Breast epithelium (tissue), 4 donors: ENCODE results near the gene POU2F3. TPM values are rescaled to one million over a fixed set of nuclear protein-coding genes. Genes with fewer than 3 reads are reported as not detected.

Experiments used
- DNase-seq, 2 donors: peaks; one replicate each; pipeline ENCODE4 v3.0.0-alpha.2; 2019; ENCODE audit warnings: low spot score in 2 of 2
- H3K27ac ChIP-seq, 2 donors: fragments of 200-600 bp; sonication (generic) in 1 of 2; one replicate each; pipeline ENCODE4 v1.5.1; 2016 to 2019; ENCODE audit warnings: mild to moderate bottlenecking in 1 of 2
- H3K27me3 ChIP-seq, 2 donors: fragments of 200-600 bp; sonication (generic) in 1 of 2; one replicate each; pipeline versions ENCODE4 v1.5.1 to v1.6.0; 2017 to 2019; ENCODE audit warnings: control low read depth in 1 of 2, mild to moderate bottlenecking in 1 of 2
- H3K36me3 ChIP-seq: fragments of 200-600 bp; one replicate; pipeline ENCODE4 v1.5.1; 2019
- H3K4me1 ChIP-seq, 2 donors: fragments of 200-600 bp; sonication (generic); one replicate each; pipeline ENCODE4 v1.5.1; 2016 to 2019; ENCODE audit warnings: control low read depth in 1 of 2
- H3K4me3 ChIP-seq, 3 donors: fragments of 200-600 bp; sonication (generic); 1 replicate in 2 of 3; 2 replicates in 1 of 3; pipeline ENCODE4 v1.5.1; 2016 to 2019; ENCODE audit warnings: mild to moderate bottlenecking in 3 of 3, moderate library complexity in 2 of 3
- H3K9me3 ChIP-seq, 2 donors: fragments of 200-600 bp; sonication (generic) in 1 of 2; one replicate each; pipeline ENCODE4 v1.5.1; 2016 to 2019; ENCODE audit warnings: control low read depth in 1 of 2
- CTCF ChIP-seq, 3 donors: fragments of 450-650 bp; IDR thresholded peaks; one replicate each; pipeline ENCODE4 v1.5.1; 2016 to 2017; ENCODE audit warnings: antibody characterized with exemption in 3 of 3, mild to moderate bottlenecking in 3 of 3, moderate library complexity in 3 of 3
- POLR2A ChIP-seq: fragments of 450-650 bp; IDR thresholded peaks from one replicate; pipeline ENCODE4 v1.6.1; 2016; ENCODE audit warnings: antibody characterized with exemption, mild to moderate bottlenecking, moderate library complexity
- POLR2AphosphoS5 ChIP-seq, 3 donors: sonication (generic); formaldehyde crosslinking; IDR thresholded peaks; one replicate each; pipeline ENCODE4 v1.6.1; 2017; ENCODE audit warnings: antibody characterized with exemption in 3 of 3
- intact Hi-C: fragments of 100-400 bp; cut with DNase I; formaldehyde crosslinking; loops from one replicate; pipeline ENCODE4 v1.15.1; 2023; ENCODE audit warnings: low total_unique reads
- total RNA-seq, 3 donors: library from RNA; depleted of rRNA; stranded (reverse); fragments of >200 nt; gene quantifications; one replicate each; pipeline ENCODE4 v1.1.0, GENCODE V29; 2016

Gene POU2F3
- total RNA-seq, 3 donors from 2014 or later = 3.9 to 7.0 TPM; not detected in 1

GRCh38 chr11:120281143-120281795 lies 41.3 kb downstream of the POU2F3 start:
- Histone ChIP-seq H3K36me3 (no peaks in the 10 kb centered on the region), H3K27ac (peak overlapping the region; percentile 19 to 56), H3K27me3 (no peaks in the 10 kb centered on the region), H3K4me3 (no peak overlapping the region), H3K9me3 (no peaks in the 10 kb centered on the region), H3K4me1 (no peaks in the 10 kb centered on the region)
- no peak for TF ChIP-seq CTCF (IDR thresholded peaks at IDR 0.05)
- TF ChIP-seq POLR2A = no peak
- TF ChIP-seq POLR2AphosphoS5 (IDR thresholded peaks at IDR 0.05) = no peak
- intact Hi-C loops = no loop called here
- DNase-seq = no peak

GRCh38 chr11:120283124-120283523 lies 43.2 kb downstream of the POU2F3 start:
- DNase-seq = no peak
- H3K4me1 ChIP-seq = no peaks in the 10 kb centered on the region
- TF ChIP-seq POLR2AphosphoS5 (IDR thresholded peaks at IDR 0.05) (no peak), POLR2A (no peak), CTCF (IDR thresholded peaks at IDR 0.05) (no peak)
- H3K36me3 ChIP-seq = no peaks in the 10 kb centered on the region
- intact Hi-C loops = no loop called here
- H3K9me3 ChIP-seq = no peaks in the 10 kb centered on the region
- no peak overlapping the region for H3K4me3 ChIP-seq
- no peak overlapping the region for H3K27ac ChIP-seq
- no peaks in the 10 kb centered on the region for H3K27me3 ChIP-seq

- Histone ChIP-seq H3K36me3 (no peaks in the 10 kb centered on the region), H3K27me3 (no peaks in the 10 kb centered on the region), H3K27ac (no peak overlapping the region), H3K4me3 (no peak overlapping the region), H3K4me1 (no peaks in the 10 kb centered on the region), H3K9me3 (no peaks in the 10 kb centered on the region)
- intact Hi-C loops = no loop called here
- no peak for DNase-seq
- TF ChIP-seq POLR2A (no peak), POLR2AphosphoS5 (IDR thresholded peaks at IDR 0.05) (no peak), CTCF (IDR thresholded peaks at IDR 0.05) (no peak)
Observed at GRCh38 chr11:120284272-120284671, 44.3 kb downstream of the POU2F3 start.

GRCh38 chr11:120285256-120285655 lies 45.3 kb downstream of the POU2F3 start:
- Histone ChIP-seq H3K36me3 (no peaks in the 10 kb centered on the region), H3K4me1 (no peaks in the 10 kb centered on the region), H3K27me3 (no peaks in the 10 kb centered on the region), H3K27ac (no peak overlapping the region), H3K4me3 (no peak overlapping the region), H3K9me3 (no peaks in the 10 kb centered on the region)
- no peak for DNase-seq
- TF ChIP-seq CTCF (IDR thresholded peaks at IDR 0.05) (no peak), POLR2AphosphoS5 (IDR thresholded peaks at IDR 0.05) (no peak), POLR2A (no peak)
- intact Hi-C loops = no loop called here

- H3K4me3 ChIP-seq = no peak overlapping the region
- intact Hi-C loops = no loop called here
- H3K27ac ChIP-seq = no peak overlapping the region
- H3K36me3 ChIP-seq = no peaks in the 10 kb centered on the region
- no peaks in the 10 kb centered on the region for H3K9me3 ChIP-seq
- TF ChIP-seq POLR2AphosphoS5 (IDR thresholded peaks at IDR 0.05) (no peak), POLR2A (no peak), CTCF (IDR thresholded peaks at IDR 0.05) (no peak)
- H3K27me3 ChIP-seq = no peaks in the 10 kb centered on the region
- H3K4me1 ChIP-seq = no peaks in the 10 kb centered on the region
- no peak for DNase-seq
Observed at GRCh38 chr11:120288021-120288420, 48.1 kb downstream of the POU2F3 start.
